HCT116 (cell line): Measurements from ENCODE around the gene PRSS1.
"Not testable (repeated sequence)": the region's sequence is repeated elsewhere in the genome, so short reads cannot be mapped to it uniquely, and the experiment has no call there.

ENCODE experiments used
- CEBPB ChIP-seq: IDR thresholded peaks from 2 replicates; pipeline ENCODE4 v1.6.1; 2012; ENCODE audit warnings: low read depth
- CTCF ChIP-seq, 3 experiments: fragments of 200-600 bp in 1 of 3; sonication (generic) in 1 of 3; IDR thresholded peaks in 2 of 3; conservative IDR thresholded peaks in 1 of 3; 2 replicates each; pipeline ENCODE4 v1.5.1; 2012 to 2017; ENCODE audit warnings: low read depth in 2 of 3, low read length in 2 of 3, antibody characterized with exemption in 1 of 3, borderline replicate concordance in 1 of 3, control low read depth in 1 of 3, mild to moderate bottlenecking in 1 of 3, mixed read lengths in 1 of 3, mixed run types in 1 of 3, moderate library complexity in 1 of 3; ENCODE audit not compliant: insufficient read depth in 1 of 3
- EZH2 ChIP-seq: fragments of 200-600 bp; sonication (generic); IDR thresholded peaks from 2 replicates; pipeline ENCODE4 v1.6.1; 2017; ENCODE audit warnings: antibody characterized with exemption, mixed run types
- MAX ChIP-seq: IDR thresholded peaks from 2 replicates; pipeline ENCODE4 v1.6.1; 2012
- POLR2A ChIP-seq: IDR thresholded peaks from 2 replicates; pipeline ENCODE4 v1.7.0; 2011; ENCODE audit warnings: borderline replicate concordance; ENCODE audit not compliant: insufficient read depth, insufficient read length; ENCODE audit errors: extremely low read depth
- POLR2AphosphoS5 ChIP-seq: IDR thresholded peaks from 2 replicates; pipeline ENCODE4 v1.6.1; 2011; ENCODE audit warnings: mild to moderate bottlenecking, low read depth, low read length, moderate library complexity
- SIN3A ChIP-seq: IDR thresholded peaks from 2 replicates; pipeline ENCODE4 v1.6.1; 2012; ENCODE audit warnings: low read depth
- ZBTB33 ChIP-seq: IDR thresholded peaks from 2 replicates; pipeline ENCODE4 v1.6.1; 2011; ENCODE audit warnings: mild to moderate bottlenecking, low read length, moderate library complexity; ENCODE audit not compliant: insufficient replicate concordance; ENCODE audit errors: extremely low read depth

- TF ChIP-seq CTCF (IDR thresholded peaks at IDR 0.05 in 2 of 3, conservative IDR thresholded peaks at IDR 0.05 in 1 of 3; ENCODE audit: borderline replicate concordance in 1 of 3, insufficient read depth in 1 of 3, low read depth in 2 of 3, low read length in 2 of 3); POLR2AphosphoS5; POLR2A; EZH2; MAX; ZBTB33; SIN3A; CEBPB: not testable (repeated sequence)
These were observed 7.3 kb upstream of the PRSS1 start for GRCh38 chr7:142741932-142742331.
